ENCODE results near the gene KRTAP15-1. TPM values are rescaled to one million over a fixed set of nuclear protein-coding genes. Genes with fewer than 3 reads are reported as not detected.

The KRTAP15-1 gene, protein sequence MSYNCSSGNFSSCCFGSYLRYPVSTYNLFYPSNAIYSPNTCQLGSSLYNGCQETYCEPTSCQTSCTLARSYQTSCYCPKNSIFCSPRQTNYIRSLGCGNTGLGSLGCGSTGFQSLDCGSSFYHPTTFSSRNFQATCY
- total RNA-seq (2014; rRNA removed; shearing (Covaris generic)), result not detected in 2 replicates

DNA sequence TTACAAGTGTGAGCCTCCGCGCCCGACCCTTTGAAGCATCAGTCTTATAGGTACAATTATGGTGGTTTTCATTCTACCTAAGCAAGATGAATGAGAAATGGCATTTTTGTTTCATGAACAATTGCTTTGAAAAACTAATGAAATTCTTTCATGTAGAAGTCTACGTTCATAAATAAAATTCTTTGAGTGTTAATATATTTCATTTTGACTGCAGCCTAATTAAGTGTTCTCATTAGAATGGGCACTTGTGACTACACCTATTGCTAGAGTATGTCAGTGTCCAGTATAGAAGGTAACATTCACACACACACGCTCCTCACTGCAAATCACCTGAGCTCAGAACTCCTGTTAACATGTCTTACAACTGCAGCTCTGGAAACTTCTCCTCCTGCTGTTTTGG lies at the start of gene KRTAP15-1:
KRTAP15-1 (plus strand) TSS at position 301 of the 400 bp plus-strand sequence; CDS start at position 354, 53 bp downstream.
- DNase-seq (ENCODE audit: low spot score), result no peak
- in situ Hi-C loops (cut with HindIII; ENCODE audit: low sequenced_read_pairs), result no loop called here

DNA sequence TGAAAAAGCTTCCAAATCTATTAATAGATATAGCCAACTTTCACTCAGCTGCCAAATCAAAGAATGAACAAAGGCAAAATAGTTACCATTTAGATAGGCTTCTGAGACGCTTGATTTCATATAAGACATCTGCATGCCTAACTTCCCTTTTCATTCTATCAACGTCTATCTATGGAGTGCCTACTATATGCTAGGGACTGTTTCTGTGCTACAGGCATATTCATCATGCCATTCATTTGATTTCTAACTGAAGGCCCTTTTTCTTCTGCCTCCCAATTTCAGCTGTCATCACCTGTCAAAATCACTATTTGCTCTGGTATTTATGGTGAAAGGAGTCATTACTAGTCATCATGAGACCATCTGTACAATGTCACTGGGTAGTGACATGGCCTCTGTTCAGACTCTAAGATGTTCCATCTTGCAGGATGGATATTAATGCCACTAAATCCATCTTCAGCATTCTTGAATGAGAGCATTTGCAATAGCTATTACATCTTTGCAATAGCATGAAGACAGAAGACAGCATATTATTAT lies 48.5 kb upstream of the KRTAP15-1 start:
- in situ Hi-C loops (cut with HindIII; ENCODE audit: low sequenced_read_pairs), result no loop called here

DNA sequence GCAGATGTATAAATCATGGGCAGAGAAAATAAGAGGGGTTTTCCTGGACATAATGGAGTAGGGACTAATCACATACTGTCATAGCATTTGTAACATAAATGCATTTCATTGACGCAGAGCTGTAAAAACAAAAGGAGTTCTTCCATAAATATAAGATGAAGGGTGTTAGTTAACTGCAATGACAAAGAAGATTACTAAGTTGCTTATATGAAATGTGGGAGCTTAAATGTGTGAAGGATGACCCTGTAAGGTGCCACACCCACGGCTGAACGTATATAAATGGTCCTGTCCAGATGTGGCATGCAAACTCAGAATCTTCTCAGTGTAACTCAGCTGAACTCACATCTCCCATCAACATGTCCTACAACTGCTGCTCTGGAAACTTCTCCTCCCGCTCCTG lies 44.3 kb upstream of the KRTAP15-1 start, which contains the start of gene KRTAP13-1:
KRTAP13-1 (plus strand) TSS at position 301 of the 400 bp plus-strand sequence; CDS start at position 357, 56 bp downstream.
- in situ Hi-C loops (cut with HindIII; ENCODE audit: low sequenced_read_pairs), result no loop called here
- no peak for DNase-seq (ENCODE audit: low spot score)

More for the DNA sequence above, 48.5 kb upstream of the KRTAP15-1 start:
- DNase-seq (ENCODE audit: low spot score), result no peak

DNA sequence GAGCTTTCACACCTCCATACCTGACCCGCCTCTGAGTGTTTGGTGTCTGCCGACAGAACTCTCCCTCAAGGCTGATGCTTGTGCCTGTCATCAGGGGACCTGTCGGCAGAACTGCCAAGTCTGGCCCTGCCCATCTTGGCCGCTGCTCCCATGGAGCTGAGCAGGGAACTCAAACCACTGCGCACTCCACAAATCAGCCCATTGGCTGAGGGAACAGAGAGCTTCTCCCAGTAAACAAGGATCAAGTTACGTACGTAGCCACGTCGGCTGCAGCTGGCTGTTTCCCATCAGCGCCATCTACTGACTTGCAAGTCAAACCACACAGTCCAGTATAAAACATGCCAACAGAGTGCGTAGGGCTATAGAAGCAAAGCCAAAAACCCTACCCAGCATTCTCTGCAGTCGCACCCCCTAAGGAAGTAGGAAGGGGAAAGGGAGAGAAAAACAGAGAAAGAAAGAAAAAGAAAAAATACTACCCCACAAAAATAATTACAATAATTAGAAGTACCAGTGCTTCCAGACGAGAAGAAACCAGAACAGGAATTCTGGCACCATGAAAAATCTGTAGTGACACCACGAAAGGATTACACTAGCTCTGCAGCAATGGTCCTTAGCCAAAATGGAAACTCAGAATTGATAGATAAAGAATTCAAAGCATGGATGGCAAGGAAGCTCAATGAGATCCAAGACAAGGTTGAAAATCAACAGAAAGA lies 31.1 kb upstream of the KRTAP15-1 start:
- in situ Hi-C loops (cut with HindIII; ENCODE audit: low sequenced_read_pairs), result no loop called here
- no peak for DNase-seq (ENCODE audit: low spot score)

DNA sequence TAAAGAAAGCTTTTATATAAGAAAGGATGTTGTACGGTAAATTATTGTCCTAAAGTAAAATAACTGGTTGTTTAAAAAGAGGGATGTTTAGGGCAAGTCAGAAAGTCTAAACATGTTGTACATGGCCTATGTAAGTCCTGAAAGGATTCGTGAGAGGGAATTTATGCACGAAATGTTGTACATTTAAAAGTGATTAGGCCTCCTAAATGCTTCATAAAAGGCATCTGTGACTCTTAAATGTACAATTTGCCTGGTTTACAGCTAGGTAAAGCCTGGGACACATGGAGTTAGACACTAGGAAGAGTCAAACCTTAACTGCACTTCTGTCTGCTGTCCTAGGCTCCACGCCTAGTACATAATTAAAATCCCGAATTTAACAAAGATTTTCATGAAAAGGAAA lies 24.1 kb upstream of the KRTAP15-1 start:
- no peak for DNase-seq (ENCODE audit: low spot score)
- in situ Hi-C loops (cut with HindIII; ENCODE audit: low sequenced_read_pairs), result no loop called here

DNA sequence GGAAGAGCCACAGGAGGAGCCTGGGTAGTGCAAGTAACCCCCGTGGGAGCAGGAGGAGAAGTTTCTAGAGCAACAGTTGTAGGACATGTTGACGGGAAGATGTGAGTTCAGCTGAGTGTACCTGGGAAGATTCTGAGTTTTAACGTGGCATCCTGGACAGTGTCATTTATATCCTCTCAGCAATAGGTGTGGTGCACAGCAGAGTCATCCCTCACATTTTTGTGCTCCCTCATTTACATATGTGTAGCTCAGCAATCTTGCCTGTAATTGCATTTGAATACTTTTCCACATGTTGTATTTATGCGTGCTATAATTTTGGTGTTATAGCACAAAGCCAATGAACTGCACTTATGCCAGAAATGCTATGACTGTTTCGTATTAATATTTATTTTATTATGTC lies 14.2 kb upstream of the KRTAP15-1 start, which contains the start of gene KRTAP13-3:
KRTAP13-3 (minus strand) TSS at position 101 of the 400 bp plus-strand sequence; CDS start at position 87, 14 bp downstream.
- DNase-seq (ENCODE audit: low spot score), result no peak
- in situ Hi-C loops (cut with HindIII; ENCODE audit: low sequenced_read_pairs), result no loop called here

DNA sequence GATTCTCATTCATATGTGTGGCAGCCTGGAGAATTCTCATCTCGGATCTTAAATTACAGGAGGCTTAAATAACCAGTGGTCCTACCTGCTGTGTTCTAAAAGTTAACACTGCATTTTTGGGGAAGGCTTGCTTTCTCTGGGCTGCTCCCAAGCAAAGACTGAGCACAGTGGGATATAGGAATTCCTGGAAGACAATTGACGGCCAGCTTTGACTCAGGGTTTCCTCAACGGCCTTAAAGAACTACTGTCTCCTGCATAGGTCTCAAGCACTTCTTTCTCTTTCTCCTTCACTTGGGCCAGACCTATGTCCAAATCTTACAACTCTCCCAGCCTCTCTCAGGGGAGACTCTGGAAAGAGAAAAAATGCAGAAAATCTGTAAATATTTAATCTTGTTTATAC lies 13.3 kb upstream of the KRTAP15-1 start:
- DNase-seq (ENCODE audit: low spot score), result no peak
- in situ Hi-C loops (cut with HindIII; ENCODE audit: low sequenced_read_pairs), result no loop called here

DNA sequence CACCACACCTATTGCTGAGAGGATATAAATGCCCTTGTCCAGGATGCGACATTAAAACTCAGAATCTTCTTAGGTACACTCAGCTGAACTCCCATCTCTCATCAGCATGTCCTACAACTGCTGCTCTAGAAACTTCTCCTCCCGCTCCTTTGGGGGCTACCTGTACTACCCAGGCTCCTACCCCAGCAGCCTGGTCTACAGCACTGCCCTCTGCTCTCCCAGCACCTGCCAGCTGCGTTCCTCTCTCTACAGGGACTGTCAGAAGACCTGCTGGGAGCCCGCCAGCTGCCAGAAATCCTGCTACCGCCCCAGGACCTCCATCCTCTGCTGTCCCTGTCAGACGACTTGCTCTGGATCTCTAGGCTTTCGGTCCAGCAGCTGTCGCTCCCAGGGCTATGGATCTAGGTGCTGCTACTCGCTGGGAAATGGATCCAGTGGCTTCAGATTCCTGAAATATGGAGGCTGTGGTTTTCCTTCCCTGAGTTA lies 9.9 kb upstream of the KRTAP15-1 start, which contains the start of gene KRTAP13-4:
KRTAP13-4 (plus strand) TSS at position 51 of the 486 bp plus-strand sequence; CDS start at position 107, 56 bp downstream.
- DNase-seq (ENCODE audit: low spot score), result no peak
- in situ Hi-C loops (cut with HindIII; ENCODE audit: low sequenced_read_pairs), result no loop called here

DNA sequence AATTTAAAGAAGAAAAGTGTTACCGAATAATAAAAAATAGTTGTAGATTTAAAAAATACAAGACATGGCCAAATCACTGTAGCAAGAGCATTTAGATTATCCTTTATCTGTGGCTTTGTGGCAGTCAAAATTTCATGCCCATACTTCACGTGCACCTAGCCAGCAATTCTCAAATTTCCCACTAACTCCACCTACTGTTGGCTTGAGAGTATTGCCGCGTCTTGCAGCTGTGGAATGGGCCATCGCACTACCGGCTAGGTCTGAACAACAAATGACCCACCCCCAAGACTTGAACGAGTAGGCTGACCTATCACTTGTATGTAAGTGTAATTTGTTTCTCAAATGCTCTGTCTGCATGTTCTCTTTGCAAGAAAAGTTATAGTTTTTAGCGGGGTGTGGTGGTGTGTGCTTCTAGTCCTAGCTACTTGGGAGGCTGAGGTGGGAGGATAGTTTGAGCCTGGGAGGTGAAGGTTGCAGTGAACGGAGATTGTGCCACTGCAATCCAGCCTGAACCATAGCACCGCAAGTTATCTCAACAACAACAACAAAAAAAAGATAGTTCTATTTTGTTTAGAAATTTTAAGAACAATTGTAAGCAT lies 5.9 kb upstream of the KRTAP15-1 start:
- in situ Hi-C loops (cut with HindIII; ENCODE audit: low sequenced_read_pairs), result no loop called here
- no peak for DNase-seq (ENCODE audit: low spot score)

DNA sequence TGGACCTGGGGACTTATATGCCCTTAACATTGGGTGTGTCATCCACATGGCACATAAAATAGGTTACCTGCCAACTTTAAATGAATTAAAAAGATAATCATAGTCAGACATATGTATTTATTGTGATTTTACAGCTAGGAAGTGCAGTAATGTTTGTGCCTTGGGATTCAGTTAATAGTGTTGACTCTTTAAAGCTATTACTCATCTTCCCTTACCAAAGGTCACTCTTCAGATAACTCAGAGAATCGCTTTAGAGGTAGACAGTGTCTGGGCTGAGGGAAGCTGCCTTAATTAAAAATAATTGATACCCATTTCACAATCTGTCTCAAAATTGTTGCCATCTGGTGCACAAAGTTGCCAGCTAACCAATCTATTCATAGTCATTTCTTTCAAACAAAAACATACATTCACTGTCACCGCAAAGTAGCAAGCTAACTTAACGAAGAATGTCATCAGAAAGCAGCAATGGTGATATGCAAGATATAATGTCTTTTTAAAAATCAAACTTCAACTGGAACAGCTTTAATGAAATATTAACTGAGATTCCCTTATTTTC lies 3.0 kb upstream of the KRTAP15-1 start:
- no peak for DNase-seq (ENCODE audit: low spot score)

DNA sequence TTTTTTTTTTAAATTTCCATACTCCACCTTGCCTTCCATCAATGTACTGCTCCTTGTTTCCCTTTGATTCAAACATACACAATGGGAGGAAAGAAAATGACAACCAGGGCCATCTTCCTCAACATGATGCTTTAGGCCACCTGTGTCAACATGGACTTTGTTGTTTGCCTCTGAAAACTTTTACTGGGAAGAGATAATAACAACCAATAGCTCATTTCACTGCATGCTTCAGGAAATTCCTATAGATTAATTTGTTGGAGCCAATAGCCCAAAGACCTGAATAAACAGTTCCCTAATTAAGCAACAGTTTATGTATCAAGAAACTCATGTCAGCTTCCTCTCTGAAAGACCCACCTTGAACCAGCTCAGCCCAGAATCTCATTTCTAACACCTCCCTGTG lies 3.2 kb downstream of the KRTAP15-1 start:
- in situ Hi-C loops (cut with HindIII; ENCODE audit: low sequenced_read_pairs), result no loop called here

More for the DNA sequence above, 3.0 kb upstream of the KRTAP15-1 start:
- in situ Hi-C loops (cut with HindIII; ENCODE audit: low sequenced_read_pairs), result no loop called here

DNA sequence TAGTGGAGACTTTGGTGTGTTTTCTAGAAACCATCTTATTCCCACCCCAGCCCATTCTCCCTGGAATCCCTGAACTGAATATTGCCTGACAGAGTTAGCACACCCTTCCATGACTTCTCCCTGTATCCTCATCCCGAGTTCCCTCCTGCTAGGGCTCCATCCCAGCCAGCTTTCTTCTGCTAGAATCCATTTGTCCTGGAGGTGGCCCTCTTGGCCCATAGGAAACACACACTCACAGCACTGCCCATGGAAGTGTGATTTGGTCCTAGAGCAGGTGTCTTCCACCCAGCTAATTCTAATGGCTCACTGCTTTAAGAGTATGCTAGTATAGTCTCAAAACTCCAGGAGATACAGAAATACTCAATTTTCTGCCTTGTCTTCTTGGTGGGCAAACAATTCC lies 4.1 kb downstream of the KRTAP15-1 start:
- in situ Hi-C loops (cut with HindIII; ENCODE audit: low sequenced_read_pairs), result no loop called here
- no peak for DNase-seq (ENCODE audit: low spot score)

More for the DNA sequence above, 3.2 kb downstream of the KRTAP15-1 start:
- no peak for DNase-seq (ENCODE audit: low spot score)

DNA sequence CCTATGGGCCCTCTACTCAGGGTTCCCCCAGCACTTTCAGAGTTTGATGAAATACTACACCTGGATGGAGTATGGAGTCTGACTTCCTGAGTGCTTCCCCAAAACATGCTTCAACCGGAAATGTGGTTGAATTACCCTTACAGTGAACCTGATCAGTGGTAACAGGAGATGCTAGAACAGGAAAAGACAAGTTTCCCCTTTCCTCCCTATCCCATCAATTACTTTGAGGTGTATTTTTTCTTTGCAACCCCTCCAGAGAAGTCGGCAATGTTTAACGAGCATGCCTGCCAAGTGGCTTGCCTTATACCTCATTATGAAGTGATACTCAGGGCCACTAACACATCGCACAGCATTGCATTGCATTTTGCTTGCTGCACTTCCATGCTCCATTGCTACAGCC lies 7.0 kb downstream of the KRTAP15-1 start:
- no peak for DNase-seq (ENCODE audit: low spot score)
- in situ Hi-C loops (cut with HindIII; ENCODE audit: low sequenced_read_pairs), result no loop called here

DNA sequence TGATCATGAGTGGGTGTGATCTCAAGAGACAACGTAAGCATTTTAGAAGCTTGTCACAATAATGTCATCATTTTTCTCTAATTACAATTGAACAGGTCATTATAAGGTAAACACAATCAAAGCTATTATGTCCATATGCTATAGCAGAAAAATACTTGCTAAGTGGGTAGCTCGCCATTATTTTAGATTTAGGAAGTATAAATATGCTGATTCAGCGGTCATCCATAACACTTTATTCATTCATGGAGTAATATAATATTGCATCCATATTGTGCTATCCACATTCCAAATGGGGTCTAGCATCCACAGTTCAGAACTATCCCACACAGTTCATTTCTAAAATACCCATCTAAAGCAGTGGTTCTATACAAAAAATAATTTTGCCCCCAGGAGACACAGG lies 8.4 kb downstream of the KRTAP15-1 start:
- no peak for DNase-seq (ENCODE audit: low spot score)
- in situ Hi-C loops (cut with HindIII; ENCODE audit: low sequenced_read_pairs), result no loop called here

DNA sequence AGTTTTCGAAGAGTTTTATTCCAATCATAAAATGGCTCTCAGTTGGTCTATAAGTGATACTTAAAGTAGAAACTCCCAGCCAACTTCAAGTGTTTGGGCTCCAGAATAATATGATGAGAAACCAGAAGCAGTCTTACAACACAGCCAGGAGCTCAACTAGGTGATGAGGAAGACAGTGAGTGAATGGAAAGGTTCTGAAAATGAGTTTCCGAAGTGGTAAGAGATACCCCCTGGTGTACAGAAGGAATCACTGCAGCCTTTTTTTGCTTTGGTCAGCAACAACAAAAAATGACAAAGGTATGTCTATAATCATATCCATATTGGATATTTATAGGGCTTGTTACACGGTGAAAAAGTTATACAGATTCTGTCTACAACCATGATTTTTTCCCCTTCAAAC lies 23.6 kb downstream of the KRTAP15-1 start:
- DNase-seq (ENCODE audit: low spot score), result no peak
- in situ Hi-C loops (cut with HindIII; ENCODE audit: low sequenced_read_pairs), result no loop called here

DNA sequence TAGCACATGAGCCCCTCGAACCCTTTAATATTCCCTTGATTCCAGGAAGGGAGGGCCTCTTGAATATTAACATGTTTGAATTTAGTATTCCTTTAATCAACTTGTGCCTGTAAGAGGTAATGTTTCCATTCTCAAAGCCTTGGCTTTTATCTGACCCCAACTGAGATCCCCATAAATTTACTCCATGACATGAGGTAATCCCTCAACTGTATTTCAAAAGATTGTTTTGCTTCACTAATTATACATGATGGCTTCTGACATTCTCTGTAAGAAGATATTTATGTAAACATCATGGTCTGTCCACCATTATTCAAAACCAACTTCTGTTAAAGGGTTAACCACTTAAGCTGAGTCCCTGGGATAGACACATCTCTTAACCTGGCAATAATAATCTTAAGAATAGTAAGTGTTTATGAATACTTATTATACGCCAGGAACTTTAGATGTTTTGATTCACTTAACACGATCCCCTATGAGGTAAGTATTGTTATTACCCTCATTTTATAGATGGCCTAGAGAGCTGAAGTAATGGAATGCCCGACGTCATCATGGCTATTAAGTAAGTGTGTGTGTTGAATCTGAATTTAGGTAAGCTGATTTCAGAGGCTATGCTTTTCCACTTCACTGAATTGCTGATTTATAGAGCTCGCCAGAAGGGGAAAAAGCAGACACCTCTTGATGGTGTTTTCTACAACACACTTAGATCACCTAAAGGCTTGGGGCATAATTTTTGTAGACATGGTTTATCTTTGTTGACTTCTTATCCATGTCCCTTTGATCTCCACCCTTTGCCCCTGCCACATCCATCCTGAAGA lies 29.0 kb downstream of the KRTAP15-1 start:
- no peak for DNase-seq (ENCODE audit: low spot score)
- in situ Hi-C loops (cut with HindIII; ENCODE audit: low sequenced_read_pairs), result no loop called here

DNA sequence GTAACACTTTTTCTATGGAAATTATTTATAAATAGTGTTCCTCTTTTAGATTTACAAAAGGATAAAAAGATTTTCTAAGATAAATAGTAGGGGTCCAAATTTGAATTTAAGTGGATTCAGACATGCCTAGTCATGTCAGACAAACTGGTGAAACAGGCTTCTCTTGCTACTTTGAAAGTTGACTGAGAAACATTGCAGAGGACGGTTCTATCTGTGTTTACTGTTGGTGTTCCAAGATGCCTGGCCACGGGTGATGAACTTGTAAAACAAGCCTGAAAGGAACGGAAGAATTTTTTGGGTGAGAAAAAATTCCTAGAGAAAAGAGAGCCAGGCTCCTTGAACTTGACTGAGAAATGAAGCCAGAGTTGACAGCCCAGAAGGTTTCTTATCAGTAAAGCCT lies 37.9 kb downstream of the KRTAP15-1 start:
- DNase-seq (ENCODE audit: low spot score), result no peak
- in situ Hi-C loops (cut with HindIII; ENCODE audit: low sequenced_read_pairs), result no loop called here

DNA sequence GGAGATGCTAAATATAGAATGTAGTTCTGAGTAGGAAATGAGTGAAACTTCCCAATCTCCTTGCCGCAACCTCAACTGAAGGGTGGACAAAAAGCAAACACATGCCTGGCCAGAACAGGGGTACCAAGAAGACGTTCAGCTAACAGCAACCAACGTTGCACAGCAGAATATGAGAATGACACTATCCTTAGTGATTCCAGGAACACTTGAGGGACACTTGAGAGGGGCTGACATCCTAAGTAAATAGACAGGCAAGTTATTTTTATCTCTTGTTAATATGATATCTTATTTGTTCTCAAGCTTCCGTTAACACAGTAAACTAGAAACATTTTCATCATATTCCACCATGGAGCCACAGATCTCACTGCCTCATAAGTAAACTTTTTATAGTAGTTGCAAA lies 39.2 kb downstream of the KRTAP15-1 start:
- no peak for DNase-seq (ENCODE audit: low spot score)
- in situ Hi-C loops (cut with HindIII; ENCODE audit: low sequenced_read_pairs), result no loop called here

DNA sequence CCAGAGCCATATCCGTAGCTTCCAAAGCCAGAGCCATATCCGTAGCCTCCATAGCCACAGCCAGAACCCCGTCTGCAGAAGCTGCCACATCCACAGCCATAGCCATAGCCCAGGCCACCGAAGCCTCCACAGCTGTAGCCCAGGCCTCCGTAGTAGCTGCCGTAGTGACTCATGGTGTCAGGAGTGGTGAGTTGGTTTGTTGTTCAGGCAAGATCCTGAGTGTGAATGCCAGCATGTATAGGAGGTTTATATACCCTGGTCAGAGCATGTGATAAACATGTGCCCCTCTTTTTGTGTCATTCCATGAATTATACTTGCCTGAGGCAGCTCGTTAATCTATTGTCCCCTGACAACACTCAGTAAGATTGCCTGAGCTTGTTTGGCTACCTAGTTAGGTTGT lies 40.1 kb downstream of the KRTAP15-1 start, which contains the start of gene KRTAP19-1:
KRTAP19-1 (minus strand) TSS at position 223 of the 400 bp plus-strand sequence; CDS start at position 173, 50 bp downstream.
- in situ Hi-C loops (cut with HindIII; ENCODE audit: low sequenced_read_pairs), result no loop called here
- no peak for DNase-seq (ENCODE audit: low spot score)

All from G401 (cell line).